ENCODE results near the gene C1orf122. TPM values are rescaled to one million over a fixed set of nuclear protein-coding genes. Genes with fewer than 3 reads are reported as not detected.

Gene C1orf122
- total RNA-seq (27.1 TPM), polyA plus RNA-seq (33.0 TPM)
- long read RNA-seq, donor 1, partial matches to known transcripts: 0 of 2 reads
- long read RNA-seq, donor 1, other reads (novel, unspliced or antisense): 0 of 2 reads
- long read RNA-seq, donor 2, transcript C1orf122-201 (3 exons, 973 nt): minor isoform, 8 of 28 reads
- long read RNA-seq, donor 2, transcript C1orf122-202 (2 exons, 2,229 nt): minor isoform, 9 of 28 reads
- long read RNA-seq, donor 2, transcript C1orf122-204 (3 exons, 1,234 nt): major isoform, 11 of 28 reads
- long read RNA-seq, donor 2, partial matches to known transcripts: 0 of 28 reads
- long read RNA-seq, donor 2, other reads (novel, unspliced or antisense): 0 of 28 reads
- long read RNA-seq, donor 3, transcript C1orf122-202 (2 exons, 2,229 nt): minor isoform, 15 of 52 reads
- long read RNA-seq, donor 3, transcript C1orf122-204 (3 exons, 1,234 nt): major isoform, 23 of 52 reads
- long read RNA-seq, donor 3, transcript C1orf122-201 (3 exons, 973 nt): minor isoform, 14 of 52 reads
- long read RNA-seq, donor 3, partial matches to known transcripts: 0 of 52 reads
- long read RNA-seq, donor 3, other reads (novel, unspliced or antisense): 0 of 52 reads
- long read RNA-seq, donor 4, transcript C1orf122-204 (3 exons, 1,234 nt): major isoform, 8 of 13 reads
- long read RNA-seq, donor 4, partial matches to known transcripts: 0 of 13 reads
- long read RNA-seq, donor 4, other reads (novel, unspliced or antisense): 0 of 13 reads
- long read RNA-seq, donor 5, transcript C1orf122-204 (3 exons, 1,234 nt): major isoform, 17 of 35 reads
- long read RNA-seq, donor 5, transcript C1orf122-202 (2 exons, 2,229 nt): minor isoform, 13 of 35 reads
- long read RNA-seq, donor 5, transcript C1orf122-201 (3 exons, 973 nt): minor isoform, 5 of 35 reads
- long read RNA-seq, donor 5, partial matches to known transcripts: 0 of 35 reads
- long read RNA-seq, donor 5, other reads (novel, unspliced or antisense): 0 of 35 reads
- long read RNA-seq, donor 6, transcript C1orf122-202 (2 exons, 2,229 nt): major isoform, 10 of 28 reads
- long read RNA-seq, donor 6, transcript C1orf122-201 (3 exons, 973 nt): minor isoform, 8 of 28 reads
- long read RNA-seq, donor 6, transcript C1orf122-204 (3 exons, 1,234 nt): major isoform, 10 of 28 reads
- long read RNA-seq, donor 6, partial matches to known transcripts: 0 of 28 reads
- long read RNA-seq, donor 6, other reads (novel, unspliced or antisense): 0 of 28 reads
- long read RNA-seq, donor 7, transcript C1orf122-202 (2 exons, 2,229 nt): major isoform, 6 of 12 reads
- long read RNA-seq, donor 7, partial matches to known transcripts: 0 of 12 reads
- long read RNA-seq, donor 7, other reads (novel, unspliced or antisense): 0 of 12 reads
- long read RNA-seq, donor 8, partial matches to known transcripts: 0 of 10 reads
- long read RNA-seq, donor 8, other reads (novel, unspliced or antisense): 0 of 10 reads
- long read RNA-seq, donor 9, transcript C1orf122-202 (2 exons, 2,229 nt): major isoform, 5 of 13 reads
- long read RNA-seq, donor 9, transcript C1orf122-204 (3 exons, 1,234 nt): major isoform, 5 of 13 reads
- long read RNA-seq, donor 9, partial matches to known transcripts: 0 of 13 reads
- long read RNA-seq, donor 9, other reads (novel, unspliced or antisense): 0 of 13 reads
- long read RNA-seq, donor 10, transcript C1orf122-202 (2 exons, 2,229 nt): minor isoform, 6 of 22 reads
- long read RNA-seq, donor 10, transcript C1orf122-204 (3 exons, 1,234 nt): minor isoform, 7 of 22 reads
- long read RNA-seq, donor 10, transcript C1orf122-201 (3 exons, 973 nt): major isoform, 9 of 22 reads
- long read RNA-seq, donor 10, partial matches to known transcripts: 0 of 22 reads
- long read RNA-seq, donor 10, other reads (novel, unspliced or antisense): 0 of 22 reads

DNA sequence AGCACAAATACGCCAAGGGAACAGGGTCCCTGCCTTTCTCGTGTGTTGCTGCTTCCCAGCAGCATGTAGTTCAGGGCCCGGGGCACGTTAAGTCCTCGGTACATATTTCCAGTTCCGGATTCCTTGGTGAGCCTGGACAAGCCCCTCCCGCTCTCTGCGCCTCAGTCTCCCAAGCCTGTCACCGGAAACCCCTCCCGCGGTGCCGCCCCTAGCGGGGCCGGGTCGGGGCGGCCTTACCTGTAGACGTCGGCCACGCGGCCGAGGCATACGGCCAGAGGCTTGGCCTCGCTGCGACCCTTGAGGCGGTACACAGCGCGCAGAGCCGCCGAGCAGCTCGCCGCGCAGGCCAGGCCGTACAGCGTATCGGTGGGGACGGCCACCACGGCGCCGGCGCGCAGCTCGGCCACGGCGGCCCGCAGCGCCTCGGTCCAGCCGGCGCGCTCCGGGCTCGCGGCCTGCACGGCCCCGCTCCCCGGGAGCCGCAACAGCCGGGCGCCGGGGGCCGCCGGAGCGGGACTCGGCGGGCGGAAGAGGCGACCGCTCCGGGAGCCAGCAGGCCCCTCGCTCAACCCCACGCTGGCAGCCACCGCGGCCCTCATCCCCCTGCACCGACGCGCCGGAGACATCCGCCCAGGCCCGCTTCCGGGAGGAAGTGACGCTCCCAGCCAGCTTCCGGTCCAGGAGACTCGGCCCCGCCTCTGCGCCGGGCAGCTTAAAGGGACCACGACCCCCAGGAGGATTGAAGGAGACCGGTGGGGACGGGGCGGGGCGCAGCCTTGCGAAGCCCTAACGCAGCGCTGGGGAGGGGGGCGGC lies at the start of gene C1orf122, which contains the start of gene YRDC:
TSS of gene C1orf122 (plus strand) at position 236 of the 814 bp plus-strand sequence. CDS start 615 bp downstream, outside the sequence.
TSS of gene YRDC (minus strand) at position 654 of the 814 bp plus-strand sequence. CDS start at position 626, 28 bp downstream.
- peaks cover 9 to 14% of the 10 kb centered on the region in 2 donors for H3K4me1 ChIP-seq (ENCODE audit: control insufficient read depth in 2 of 2, insufficient read depth in 2 of 2, low read length in 2 of 2)

DNA sequence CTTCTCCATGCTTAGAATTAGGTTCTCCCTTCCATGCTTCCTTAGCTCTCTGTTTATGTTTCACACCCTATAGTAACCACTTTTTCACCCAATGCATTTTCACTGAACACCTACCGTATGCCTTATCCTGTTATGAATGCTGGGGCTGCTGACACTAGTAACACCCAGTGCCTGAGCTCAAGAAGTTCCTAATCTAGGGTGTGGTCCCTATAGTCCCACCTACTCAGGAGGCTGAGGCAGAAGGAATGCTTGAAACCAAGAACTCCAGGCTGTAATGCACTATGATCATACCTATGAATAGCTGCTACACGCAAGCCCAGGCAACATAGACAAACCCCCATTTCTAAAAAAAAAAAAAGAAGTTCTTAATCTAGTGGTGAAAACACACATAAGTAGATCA lies 48.1 kb upstream of the C1orf122 start:
- no peak overlapping the region for H3K4me3 ChIP-seq (ENCODE audit: low read length in 2 of 2)
- WGBS: 96% methylated on average over 2 of the region's 2 CpGs
- H3K4me1 ChIP-seq (ENCODE audit: control insufficient read depth in 2 of 2, insufficient read depth in 2 of 2, low read length in 2 of 2): no peaks in the 10 kb centered on the region
- no peaks in the 10 kb centered on the region for H3K36me3 ChIP-seq (ENCODE audit: control insufficient read depth in 2 of 2, insufficient read depth in 2 of 2, low read length in 1 of 2)
- H3K9me3 ChIP-seq (ENCODE audit: control insufficient read depth in 2 of 2, insufficient read depth in 1 of 2, low read length in 1 of 2): peaks cover 0 to 3% of the 10 kb centered on the region in 2 donors
- H3K27me3 ChIP-seq (ENCODE audit: control insufficient read depth in 2 of 2, insufficient read depth in 1 of 2, low read length in 1 of 2): peaks cover 30 to 65% of the 10 kb centered on the region in 2 donors
- no peak overlapping the region for H3K27ac ChIP-seq (ENCODE audit: low read depth in 1 of 2, low read length in 1 of 2)
- DNase-seq (ENCODE audit: low read depth in 6 of 9, low spot score in 9 of 9): no peak

More for the DNA sequence above, at the start of gene C1orf122, which contains the start of gene YRDC:
- WGBS: under 1% methylated on average over 95 of the region's 95 CpGs
- Histone ChIP-seq H3K9me3 (ENCODE audit: control insufficient read depth in 2 of 2, insufficient read depth in 1 of 2, low read length in 1 of 2) (no peaks in the 10 kb centered on the region), H3K4me3 (ENCODE audit: low read length in 2 of 2) (peak within 1 kb of the TSS; percentile 82 to 99), H3K27me3 (ENCODE audit: control insufficient read depth in 2 of 2, insufficient read depth in 1 of 2, low read length in 1 of 2) (no peaks in the 10 kb centered on the region), H3K36me3 (ENCODE audit: control insufficient read depth in 2 of 2, insufficient read depth in 2 of 2, low read length in 1 of 2) (peaks cover 32 to 38% of the 10 kb centered on the region in 2 donors), H3K27ac (ENCODE audit: low read depth in 1 of 2, low read length in 1 of 2) (peak within 1 kb of the TSS; percentile 2 to 86)
- DNase-seq (ENCODE audit: low read depth in 6 of 9, low spot score in 9 of 9): peak; percentile 72 to 95 (median 86)

DNA sequence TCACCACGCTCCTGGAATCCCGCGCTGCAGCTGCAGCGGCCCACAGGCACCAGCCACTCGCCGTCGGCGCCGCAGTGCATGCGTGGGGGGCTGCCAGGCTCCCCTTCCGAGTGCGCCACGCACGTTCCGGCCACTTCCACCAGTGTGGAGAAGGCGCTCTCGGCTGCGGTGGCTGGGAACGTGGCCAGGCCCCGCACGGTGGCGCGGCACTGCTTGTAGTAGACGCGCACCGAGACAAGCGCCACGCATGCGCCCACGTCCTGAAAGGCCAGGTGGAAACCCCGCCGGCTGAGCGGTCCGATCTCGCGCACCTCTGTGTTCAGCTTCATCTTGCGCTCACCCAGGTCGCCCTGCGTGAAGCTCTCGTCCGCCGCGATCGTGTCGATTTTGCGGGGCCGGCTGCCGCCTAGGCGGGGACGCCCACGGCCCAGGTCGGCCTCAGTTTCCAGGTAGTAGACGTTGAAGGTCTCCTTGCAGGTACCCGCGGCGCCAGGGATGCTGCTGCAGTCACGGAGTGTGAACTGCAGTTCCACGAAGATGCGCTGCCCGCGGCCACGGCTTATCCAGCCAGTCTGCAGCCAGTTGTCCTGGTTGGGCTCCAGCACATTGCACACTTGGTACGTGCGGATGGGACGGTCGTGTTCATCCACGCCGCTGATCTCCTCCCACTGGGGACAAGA lies 46.0 kb upstream of the C1orf122 start:
- 62% methylated on average over 68 of the region's 68 CpGs for WGBS

DNA sequence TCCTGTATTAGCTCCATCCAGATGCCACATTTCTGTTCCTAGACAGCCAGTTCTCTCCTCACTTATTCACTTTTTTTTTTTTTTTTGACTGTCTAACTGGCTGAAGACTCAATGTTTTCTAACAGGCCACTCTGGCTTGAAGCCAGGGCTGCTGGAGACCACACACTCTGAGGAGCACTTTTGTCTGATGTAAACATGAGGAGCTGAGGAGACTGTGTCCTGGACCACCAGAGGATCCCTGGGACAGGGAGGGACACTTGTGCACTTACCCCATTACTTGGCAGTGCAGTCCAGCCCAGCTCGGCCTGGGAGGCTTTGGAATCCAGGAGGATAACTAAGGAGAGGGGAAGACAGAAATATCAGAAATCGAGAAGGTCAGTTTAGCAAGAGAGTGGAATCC lies 45.1 kb upstream of the C1orf122 start:
- Histone ChIP-seq H3K27ac (ENCODE audit: low read depth in 1 of 2, low read length in 1 of 2) (no peak overlapping the region), H3K4me1 (ENCODE audit: control insufficient read depth in 2 of 2, insufficient read depth in 2 of 2, low read length in 2 of 2) (no peaks in the 10 kb centered on the region), H3K36me3 (ENCODE audit: control insufficient read depth in 2 of 2, insufficient read depth in 2 of 2, low read length in 1 of 2) (no peaks in the 10 kb centered on the region), H3K4me3 (ENCODE audit: low read length in 2 of 2) (no peak overlapping the region), H3K27me3 (ENCODE audit: control insufficient read depth in 2 of 2, insufficient read depth in 1 of 2, low read length in 1 of 2) (peaks cover 29 to 70% of the 10 kb centered on the region in 2 donors), H3K9me3 (ENCODE audit: control insufficient read depth in 2 of 2, insufficient read depth in 1 of 2, low read length in 1 of 2) (peaks cover 0 to 3% of the 10 kb centered on the region in 2 donors)
- DNase-seq (ENCODE audit: low read depth in 6 of 9, low spot score in 9 of 9): no peak
- WGBS: 77% methylated on average over 2 of the region's 2 CpGs

More for the DNA sequence above, 46.0 kb upstream of the C1orf122 start:
- Histone ChIP-seq H3K4me3 (ENCODE audit: low read length in 2 of 2) (no peak overlapping the region), H3K4me1 (ENCODE audit: control insufficient read depth in 2 of 2, insufficient read depth in 2 of 2, low read length in 2 of 2) (no peaks in the 10 kb centered on the region), H3K9me3 (ENCODE audit: control insufficient read depth in 2 of 2, insufficient read depth in 1 of 2, low read length in 1 of 2) (peaks cover 0 to 3% of the 10 kb centered on the region in 2 donors), H3K36me3 (ENCODE audit: control insufficient read depth in 2 of 2, insufficient read depth in 2 of 2, low read length in 1 of 2) (no peaks in the 10 kb centered on the region), H3K27me3 (ENCODE audit: control insufficient read depth in 2 of 2, insufficient read depth in 1 of 2, low read length in 1 of 2) (peaks cover 29 to 65% of the 10 kb centered on the region in 2 donors), H3K27ac (ENCODE audit: low read depth in 1 of 2, low read length in 1 of 2) (no peak overlapping the region)
- DNase-seq (ENCODE audit: low read depth in 6 of 9, low spot score in 9 of 9): no peak

DNA sequence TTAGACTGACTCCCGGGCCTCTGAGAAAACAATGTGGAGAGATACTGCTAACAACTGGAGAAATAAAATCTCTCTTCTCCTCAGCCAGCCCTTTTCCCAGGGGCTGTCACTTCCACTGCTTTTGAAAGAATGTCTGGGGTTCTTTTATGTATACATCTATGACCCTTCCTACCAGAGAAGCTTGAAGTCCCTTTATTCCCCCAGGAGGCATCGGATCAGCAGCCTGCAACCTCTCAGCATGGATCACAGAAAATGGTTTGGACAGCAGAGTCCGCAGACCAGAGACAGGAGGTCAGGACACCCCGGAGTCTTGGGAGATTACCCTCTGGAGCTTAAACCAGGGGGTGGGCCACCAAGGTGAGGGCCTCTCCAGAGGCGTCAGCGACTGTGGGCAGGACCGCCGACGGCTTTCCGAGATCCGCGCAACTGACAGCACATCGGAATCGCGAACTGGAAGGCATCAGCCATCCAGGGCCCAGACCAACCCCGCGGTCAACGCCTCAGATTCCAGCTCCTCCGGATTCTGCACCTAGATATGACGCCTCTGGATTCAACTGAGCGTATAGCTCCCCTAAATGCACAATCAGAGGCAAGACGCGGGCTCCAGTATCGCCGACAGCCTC lies 43.7 kb upstream of the C1orf122 start:
- no peak overlapping the region for H3K27ac ChIP-seq (ENCODE audit: low read depth in 1 of 2, low read length in 1 of 2)
- no peak overlapping the region for H3K4me3 ChIP-seq (ENCODE audit: low read length in 2 of 2)
- no peak for DNase-seq (ENCODE audit: low read depth in 6 of 9, low spot score in 9 of 9)
- peaks cover 0 to 3% of the 10 kb centered on the region in 2 donors for H3K9me3 ChIP-seq (ENCODE audit: control insufficient read depth in 2 of 2, insufficient read depth in 1 of 2, low read length in 1 of 2)
- H3K4me1 ChIP-seq (ENCODE audit: control insufficient read depth in 2 of 2, insufficient read depth in 2 of 2, low read length in 2 of 2): no peaks in the 10 kb centered on the region
- H3K27me3 ChIP-seq (ENCODE audit: control insufficient read depth in 2 of 2, insufficient read depth in 1 of 2, low read length in 1 of 2): peaks cover 29 to 74% of the 10 kb centered on the region in 2 donors
- 31% methylated on average over 25 of the region's 25 CpGs for WGBS
- no peaks in the 10 kb centered on the region for H3K36me3 ChIP-seq (ENCODE audit: control insufficient read depth in 2 of 2, insufficient read depth in 2 of 2, low read length in 1 of 2)

DNA sequence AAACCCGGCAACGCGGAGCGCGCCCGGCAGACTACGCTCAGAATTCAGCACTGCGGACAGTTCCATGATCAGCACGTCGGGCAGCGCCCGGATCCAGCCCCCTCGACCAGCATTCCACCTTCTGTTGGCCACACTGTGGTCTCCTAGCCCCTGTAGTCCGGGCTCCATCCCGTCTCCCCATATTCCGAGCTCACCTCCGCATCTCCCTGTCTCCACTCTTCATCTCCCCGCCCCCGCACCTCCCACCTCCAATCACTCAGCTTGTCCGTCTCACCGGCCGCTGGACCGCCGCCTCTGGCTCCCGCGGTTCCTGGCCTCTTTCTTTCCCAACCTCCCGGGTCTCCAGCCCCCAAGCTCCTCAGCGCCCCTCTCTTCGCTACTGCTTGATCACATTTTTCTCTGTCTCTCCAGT lies 43.2 kb upstream of the C1orf122 start:
- peak; percentile 8 to 66 (median 36) for DNase-seq (ENCODE audit: low read depth in 6 of 9, low spot score in 9 of 9)
- Histone ChIP-seq H3K4me1 (ENCODE audit: control insufficient read depth in 2 of 2, insufficient read depth in 2 of 2, low read length in 2 of 2) (no peaks in the 10 kb centered on the region), H3K9me3 (ENCODE audit: control insufficient read depth in 2 of 2, insufficient read depth in 1 of 2, low read length in 1 of 2) (peaks cover 0 to 3% of the 10 kb centered on the region in 2 donors), H3K27ac (ENCODE audit: low read depth in 1 of 2, low read length in 1 of 2) (no peak overlapping the region), H3K36me3 (ENCODE audit: control insufficient read depth in 2 of 2, insufficient read depth in 2 of 2, low read length in 1 of 2) (no peaks in the 10 kb centered on the region), H3K27me3 (ENCODE audit: control insufficient read depth in 2 of 2, insufficient read depth in 1 of 2, low read length in 1 of 2) (peaks cover 29 to 72% of the 10 kb centered on the region in 2 donors), H3K4me3 (ENCODE audit: low read length in 2 of 2) (no peak overlapping the region)
- WGBS: 11% methylated on average over 29 of the region's 29 CpGs
